H1 (cell line): ENCODE results near the gene TNFSF15. TPM values are rescaled to one million over a fixed set of nuclear protein-coding genes. Genes with fewer than 3 reads are reported as not detected.

Experiments used
- ASH2L ChIP-seq: fragments of 200-600, 300-600 bp; sonication (generic); IDR thresholded peaks from one replicate; pipeline ENCODE4 v1.7.1; 2017; ENCODE audit warnings: low read length
- CHD7 ChIP-seq: fragments of 300-600 bp; sonication (generic); IDR thresholded peaks from 2 replicates; pipeline ENCODE4 v1.7.1; 2012; ENCODE audit warnings: low read length, moderate library complexity, mild to moderate bottlenecking, inconsistent platforms; ENCODE audit not compliant: insufficient replicate concordance
- polyA plus RNA-seq, 7 experiments: library from polyadenylated mRNA; depleted of rRNA in 3 of 7; stranded (reverse) in 5 of 7; unstranded in 2 of 7; fragments of >200 nt in 5 of 7; fragments of 200-250 nt in 2 of 7; gene quantifications; 1 replicate in 5 of 7; 2 replicates in 1 of 7; 4 replicates in 1 of 7; pipeline versions ENCODE4 v1.2.1 to v1.2.3, GENCODE V29; 2011 to 2013; ENCODE audit warnings: missing spikeins in 2 of 7, mixed read lengths in 2 of 7
- total RNA-seq: library from RNA; stranded (reverse); fragmentation: NEBNext Ultra II Directional; extraction: Animal tissue kit (Norgen Biotek cat#: 25700); gene quantifications from 2 replicates; pipeline ENCODE4 v1.2.1, GENCODE V29; 2021

Gene TNFSF15
- total and polyA plus RNA-seq, 2 of the 8 experiments (the other 6 are each of a cell fraction or from before 2014, with no cell fraction given), result 0.09 to 0.17 TPM

DNA sequence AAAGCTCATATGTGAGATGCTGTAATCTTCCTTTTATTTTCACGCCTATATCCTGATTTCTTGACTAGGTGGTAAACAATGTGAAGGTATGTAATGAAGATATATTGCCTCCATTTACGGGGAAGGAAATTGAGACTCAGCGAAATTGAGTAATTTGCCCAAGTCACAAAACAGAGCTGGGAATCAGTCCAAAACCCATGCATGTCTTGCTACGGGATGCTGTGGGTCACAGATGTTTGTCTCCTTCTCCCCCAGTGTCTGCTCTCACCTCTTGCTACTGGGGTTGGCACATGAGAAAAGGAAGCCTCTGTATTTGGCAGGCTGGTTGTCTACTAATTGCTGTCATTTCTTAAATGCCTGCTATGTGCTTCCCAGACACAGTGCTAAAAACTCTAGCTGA is 70.1 kb downstream of the TNFSF15 start (continued):
- TF ChIP-seq CHD7 (no peak), ASH2L (no peak)
- TF ChIP-seq, all 59 proteins: peak for 0
